Peyer's patch (tissue), 4 donors: Measurements from ENCODE around the gene HSDL1.

Source experiments
- POLR2A ChIP-seq, 2 donors: fragments of 450-650 bp; IDR thresholded peaks; one replicate each; pipeline ENCODE4 v1.5.1; 2017; ENCODE audit warnings: antibody characterized with exemption in 2 of 2, mild to moderate bottlenecking in 2 of 2, moderate library complexity in 2 of 2
- TF ChIP-seq, protein P1 (sequence below), 6 experiments: fragments of 450-650 bp in 4 of 6; fragments of 200-600 bp in 2 of 6; sonication (generic) in 1 of 6; IDR thresholded peaks; one replicate each; pipeline ENCODE4 v1.5.1; 2017 to 2019; ENCODE audit warnings: antibody characterized with exemption in 6 of 6, mild to moderate bottlenecking in 3 of 6, moderate library complexity in 1 of 6

GRCh38 chr16:84087001-84087400, 58.0 kb downstream of the HSDL1 start:
- TF ChIP-seq, protein P1, sequence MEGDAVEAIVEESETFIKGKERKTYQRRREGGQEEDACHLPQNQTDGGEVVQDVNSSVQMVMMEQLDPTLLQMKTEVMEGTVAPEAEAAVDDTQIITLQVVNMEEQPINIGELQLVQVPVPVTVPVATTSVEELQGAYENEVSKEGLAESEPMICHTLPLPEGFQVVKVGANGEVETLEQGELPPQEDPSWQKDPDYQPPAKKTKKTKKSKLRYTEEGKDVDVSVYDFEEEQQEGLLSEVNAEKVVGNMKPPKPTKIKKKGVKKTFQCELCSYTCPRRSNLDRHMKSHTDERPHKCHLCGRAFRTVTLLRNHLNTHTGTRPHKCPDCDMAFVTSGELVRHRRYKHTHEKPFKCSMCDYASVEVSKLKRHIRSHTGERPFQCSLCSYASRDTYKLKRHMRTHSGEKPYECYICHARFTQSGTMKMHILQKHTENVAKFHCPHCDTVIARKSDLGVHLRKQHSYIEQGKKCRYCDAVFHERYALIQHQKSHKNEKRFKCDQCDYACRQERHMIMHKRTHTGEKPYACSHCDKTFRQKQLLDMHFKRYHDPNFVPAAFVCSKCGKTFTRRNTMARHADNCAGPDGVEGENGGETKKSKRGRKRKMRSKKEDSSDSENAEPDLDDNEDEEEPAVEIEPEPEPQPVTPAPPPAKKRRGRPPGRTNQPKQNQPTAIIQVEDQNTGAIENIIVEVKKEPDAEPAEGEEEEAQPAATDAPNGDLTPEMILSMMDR (IDR thresholded peaks at IDR 0.05), result no peak
- TF ChIP-seq POLR2A (IDR thresholded peaks at IDR 0.05), result no peak
